Measurements from ENCODE around the gene METRNL.

Gene METRNL

DNA sequence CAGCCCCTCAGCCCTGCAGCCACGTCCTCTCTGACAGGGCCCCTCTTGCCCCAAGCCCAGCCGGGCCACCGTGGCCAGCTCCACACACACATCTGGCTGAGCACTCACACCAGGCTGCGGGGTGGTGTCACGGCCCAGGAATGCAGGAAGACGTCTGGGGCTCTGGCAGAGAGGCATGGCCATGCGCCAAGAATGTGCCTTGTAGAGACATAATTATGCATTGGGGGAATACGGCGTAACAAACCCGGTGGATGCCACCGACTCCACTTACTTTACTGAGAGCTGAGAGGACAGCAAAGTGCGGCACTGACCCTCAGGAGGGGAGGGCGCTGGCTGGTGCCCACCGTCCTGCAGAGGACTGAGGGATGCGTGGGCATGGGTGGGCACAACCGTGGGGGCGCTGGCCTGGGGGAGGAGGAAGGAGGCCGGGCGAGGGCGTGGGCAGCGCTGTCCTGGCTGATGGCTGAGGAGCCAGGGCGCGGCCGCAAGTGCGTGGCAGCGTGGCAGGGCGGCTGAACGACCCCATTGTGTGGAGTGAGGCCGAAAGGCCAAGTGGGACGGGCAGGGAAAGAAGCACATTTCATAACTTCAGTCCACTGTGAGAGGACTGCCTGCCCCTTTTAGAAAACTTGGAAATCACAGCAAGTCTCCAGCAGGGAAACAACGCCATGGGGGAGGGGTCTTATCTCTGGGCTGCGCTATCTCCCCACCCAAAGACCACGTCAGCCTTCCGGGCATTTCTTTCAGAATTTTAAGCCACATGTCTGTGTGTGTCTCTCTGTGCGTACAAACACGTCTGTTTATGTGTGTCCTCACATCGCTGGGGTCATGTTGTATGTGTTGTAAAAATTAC lies 30.6 kb downstream of the METRNL start:
- peak overlapping the region; percentile 33 for H3K4me2 ChIP-seq (ENCODE audit: low read length)
- no peak overlapping the region for H3K27ac ChIP-seq
- TF ChIP-seq, protein P1, sequence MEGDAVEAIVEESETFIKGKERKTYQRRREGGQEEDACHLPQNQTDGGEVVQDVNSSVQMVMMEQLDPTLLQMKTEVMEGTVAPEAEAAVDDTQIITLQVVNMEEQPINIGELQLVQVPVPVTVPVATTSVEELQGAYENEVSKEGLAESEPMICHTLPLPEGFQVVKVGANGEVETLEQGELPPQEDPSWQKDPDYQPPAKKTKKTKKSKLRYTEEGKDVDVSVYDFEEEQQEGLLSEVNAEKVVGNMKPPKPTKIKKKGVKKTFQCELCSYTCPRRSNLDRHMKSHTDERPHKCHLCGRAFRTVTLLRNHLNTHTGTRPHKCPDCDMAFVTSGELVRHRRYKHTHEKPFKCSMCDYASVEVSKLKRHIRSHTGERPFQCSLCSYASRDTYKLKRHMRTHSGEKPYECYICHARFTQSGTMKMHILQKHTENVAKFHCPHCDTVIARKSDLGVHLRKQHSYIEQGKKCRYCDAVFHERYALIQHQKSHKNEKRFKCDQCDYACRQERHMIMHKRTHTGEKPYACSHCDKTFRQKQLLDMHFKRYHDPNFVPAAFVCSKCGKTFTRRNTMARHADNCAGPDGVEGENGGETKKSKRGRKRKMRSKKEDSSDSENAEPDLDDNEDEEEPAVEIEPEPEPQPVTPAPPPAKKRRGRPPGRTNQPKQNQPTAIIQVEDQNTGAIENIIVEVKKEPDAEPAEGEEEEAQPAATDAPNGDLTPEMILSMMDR (IDR thresholded peaks at IDR 0.05), result no peak
- H3K36me3 ChIP-seq (ENCODE audit: control insufficient read depth, insufficient read depth, low read length), result no peaks in the 10 kb centered on the region
- H3K4me3 ChIP-seq (ENCODE audit: low read depth, low read length), result no peak overlapping the region
- H3K4me1 ChIP-seq, result peaks cover 6% of the 10 kb centered on the region
- H3K79me2 ChIP-seq, result no peaks in the 10 kb centered on the region
- H2AFZ ChIP-seq, result no peak overlapping the region
- no peaks in the 10 kb centered on the region for H3K9me3 ChIP-seq (ENCODE audit: control insufficient read depth, low read length)
- no peak overlapping the region for H3K9ac ChIP-seq
- no peaks in the 10 kb centered on the region for H3K27me3 ChIP-seq (ENCODE audit: control insufficient read depth, insufficient read depth, low read length)

DNA sequence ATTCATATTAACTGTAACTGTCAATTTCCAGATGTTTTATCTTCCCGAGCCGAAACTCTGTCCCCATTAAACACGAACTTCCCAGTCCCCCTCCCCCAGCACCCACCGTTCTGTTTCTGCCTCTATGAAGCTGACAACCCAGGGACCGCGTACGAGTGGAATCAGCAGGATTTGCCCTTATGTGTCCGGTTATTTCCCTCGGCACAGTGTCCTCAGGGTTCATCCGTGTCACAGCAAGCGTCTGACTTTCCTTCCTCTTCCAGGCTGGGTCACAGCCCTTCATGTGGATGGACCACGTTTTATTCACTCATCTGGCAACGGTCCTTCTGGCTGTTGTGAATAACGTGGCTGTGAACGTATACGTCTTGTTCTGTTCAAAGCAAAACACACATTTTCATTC lies 31.3 kb downstream of the METRNL start:
- Histone ChIP-seq H3K27me3 (ENCODE audit: control insufficient read depth, insufficient read depth, low read length) (no peaks in the 10 kb centered on the region), H3K79me2 (no peaks in the 10 kb centered on the region), H3K4me1 (peaks cover 6% of the 10 kb centered on the region), H3K9ac (no peak overlapping the region), H3K9me3 (ENCODE audit: control insufficient read depth, low read length) (no peaks in the 10 kb centered on the region), H3K4me3 (ENCODE audit: low read depth, low read length) (no peak overlapping the region), H2AFZ (no peak overlapping the region), H3K27ac (no peak overlapping the region), H3K36me3 (ENCODE audit: control insufficient read depth, insufficient read depth, low read length) (no peaks in the 10 kb centered on the region), H3K4me2 (ENCODE audit: low read length) (no peak overlapping the region)
- TF ChIP-seq, protein P1 (IDR thresholded peaks at IDR 0.05), result no peak

DNA sequence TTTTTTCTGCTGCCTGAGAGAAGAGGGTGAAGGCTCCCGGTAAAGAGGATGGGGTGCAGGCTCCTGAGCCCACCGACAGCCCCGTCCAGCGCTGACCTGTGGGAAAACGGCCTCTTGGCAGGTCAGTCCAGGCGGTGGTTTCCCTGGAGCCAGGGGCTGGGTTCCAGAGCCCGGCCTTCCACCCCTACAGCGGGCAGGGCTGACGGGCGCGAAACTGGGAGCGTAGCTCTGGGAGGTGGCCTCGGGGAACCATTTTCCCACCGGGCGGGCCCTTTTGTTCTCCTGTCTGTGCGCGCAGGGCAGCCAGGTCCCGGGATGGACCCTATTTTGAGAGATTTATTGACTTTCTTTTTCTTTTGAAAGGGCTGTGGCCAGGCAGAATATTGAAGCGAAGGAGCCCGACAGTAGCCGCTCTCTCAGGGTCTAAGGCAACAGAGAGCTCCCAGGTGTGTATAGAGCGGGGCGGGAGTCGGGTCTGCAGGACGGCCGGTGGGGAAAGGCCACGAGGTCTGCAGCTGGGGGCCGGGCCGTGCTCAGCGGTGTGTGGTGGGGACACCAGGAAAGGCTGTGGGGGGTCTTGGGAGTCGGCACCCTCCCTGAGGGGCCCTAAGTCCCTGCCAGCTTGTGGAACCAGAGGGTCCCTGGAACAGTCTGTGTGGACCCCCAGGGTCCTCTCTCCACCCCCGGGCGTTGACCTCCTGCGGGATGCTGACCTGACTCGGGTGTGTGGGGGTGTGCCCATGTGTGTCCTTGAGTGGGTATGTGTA lies 32.3 kb downstream of the METRNL start:
- no peak overlapping the region for H3K27ac ChIP-seq
- H3K27me3 ChIP-seq (ENCODE audit: control insufficient read depth, insufficient read depth, low read length), result no peaks in the 10 kb centered on the region
- H3K79me2 ChIP-seq, result no peaks in the 10 kb centered on the region
- no peaks in the 10 kb centered on the region for H3K36me3 ChIP-seq (ENCODE audit: control insufficient read depth, insufficient read depth, low read length)
- no peaks in the 10 kb centered on the region for H3K9me3 ChIP-seq (ENCODE audit: control insufficient read depth, low read length)
- H3K4me2 ChIP-seq (ENCODE audit: low read length), result no peak overlapping the region
- TF ChIP-seq, protein P1 (IDR thresholded peaks at IDR 0.05), result no peak
- no peak overlapping the region for H2AFZ ChIP-seq
- no peak overlapping the region for H3K9ac ChIP-seq
- H3K4me3 ChIP-seq (ENCODE audit: low read depth, low read length), result no peak overlapping the region
- H3K4me1 ChIP-seq, result peaks cover 6% of the 10 kb centered on the region

DNA sequence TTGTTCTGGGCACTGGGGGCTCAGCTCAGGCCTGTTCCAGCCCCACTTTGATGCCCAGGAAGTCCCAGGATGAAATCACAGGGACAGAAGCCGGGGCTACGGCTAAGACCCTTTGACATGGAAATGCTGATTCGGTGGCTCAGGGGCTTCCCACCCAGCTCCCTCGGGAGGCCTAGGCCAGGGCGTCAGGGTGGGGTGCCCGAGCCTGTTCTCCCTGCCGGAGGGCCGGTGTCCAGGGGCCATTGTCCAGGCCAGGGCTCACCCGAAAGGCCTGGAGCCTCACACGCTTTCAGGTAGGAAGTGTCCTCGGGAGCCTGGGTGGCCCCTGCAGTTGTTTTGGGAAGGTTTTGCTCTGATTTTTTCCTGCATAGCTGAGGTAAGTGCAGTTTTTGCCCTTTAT lies 34.0 kb downstream of the METRNL start:
- Histone ChIP-seq H3K27me3 (ENCODE audit: control insufficient read depth, insufficient read depth, low read length) (no peaks in the 10 kb centered on the region), H3K9ac (no peak overlapping the region), H3K4me1 (peaks cover 6% of the 10 kb centered on the region), H3K4me2 (ENCODE audit: low read length) (no peak overlapping the region), H2AFZ (no peak overlapping the region), H3K27ac (no peak overlapping the region), H3K9me3 (ENCODE audit: control insufficient read depth, low read length) (no peaks in the 10 kb centered on the region), H3K79me2 (no peaks in the 10 kb centered on the region), H3K36me3 (ENCODE audit: control insufficient read depth, insufficient read depth, low read length) (no peaks in the 10 kb centered on the region), H3K4me3 (ENCODE audit: low read depth, low read length) (no peak overlapping the region)
- TF ChIP-seq, protein P1 (IDR thresholded peaks at IDR 0.05), result no peak
